ENCODE results near the gene C6orf89.

The C6orf89 gene

DNA sequence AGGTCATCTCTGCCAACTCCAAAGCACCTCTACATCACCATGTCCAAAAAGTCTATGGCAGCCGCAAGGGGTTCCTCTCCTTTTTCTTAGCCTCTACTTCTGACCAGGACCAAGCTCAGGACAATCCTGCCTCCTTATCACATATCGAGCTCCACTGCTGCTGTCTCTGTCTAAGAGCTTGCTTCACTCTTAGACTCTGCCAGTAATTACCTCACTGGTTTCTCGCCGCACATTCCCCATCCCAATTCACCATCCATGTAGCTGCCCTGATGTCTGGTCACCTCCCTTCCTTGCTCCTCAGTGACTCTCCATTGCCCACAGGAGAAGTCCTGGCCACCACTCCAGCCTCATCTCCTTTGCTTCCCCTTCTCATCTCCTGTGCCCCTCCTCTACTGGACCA is 44.7 kb downstream of the C6orf89 start:
- no peaks in the 10 kb centered on the region for H3K27me3 ChIP-seq (replicated peaks; ENCODE audit: insufficient read depth, low read length)
- H3K9ac ChIP-seq (ENCODE audit: low read length): no peak overlapping the region
- H3K4me1 ChIP-seq (ENCODE audit: low read length): no peaks in the 10 kb centered on the region
- no peaks in the 10 kb centered on the region for H3K9me2 ChIP-seq (replicated peaks; ENCODE audit: insufficient read depth, low read length)
- H3K36me3 ChIP-seq (replicated peaks; ENCODE audit: insufficient read depth, low read length): no peaks in the 10 kb centered on the region
- no peaks in the 10 kb centered on the region for H4K20me1 ChIP-seq (ENCODE audit: insufficient read depth, low read length)
- TF ChIP-seq CTCF (IDR thresholded peaks at IDR 0.05; ENCODE audit: low read length) (no peak), EZH2phosphoT487 (IDR thresholded peaks at IDR 0.05; ENCODE audit: low read length) (no peak), EZH2 (optimal IDR thresholded peaks at IDR 0.05; ENCODE audit: low read depth, low read length) (no peak)
- no peak for DNase-seq
- H3K4me3 ChIP-seq (ENCODE audit: low read length): no peak overlapping the region
- H3K4me2 ChIP-seq (ENCODE audit: low read depth, low read length): no peak overlapping the region
- H3K9me3 ChIP-seq (replicated peaks; ENCODE audit: insufficient read depth, low read length): no peaks in the 10 kb centered on the region
- no peaks in the 10 kb centered on the region for H3K79me2 ChIP-seq (ENCODE audit: low read length)
- no peak overlapping the region for H2AFZ ChIP-seq (ENCODE audit: low read length)
- no peaks in the 10 kb centered on the region for H3F3A ChIP-seq (ENCODE audit: insufficient read depth, low read length)
- no peak overlapping the region for H3K27ac ChIP-seq (ENCODE audit: low read length)

DNA sequence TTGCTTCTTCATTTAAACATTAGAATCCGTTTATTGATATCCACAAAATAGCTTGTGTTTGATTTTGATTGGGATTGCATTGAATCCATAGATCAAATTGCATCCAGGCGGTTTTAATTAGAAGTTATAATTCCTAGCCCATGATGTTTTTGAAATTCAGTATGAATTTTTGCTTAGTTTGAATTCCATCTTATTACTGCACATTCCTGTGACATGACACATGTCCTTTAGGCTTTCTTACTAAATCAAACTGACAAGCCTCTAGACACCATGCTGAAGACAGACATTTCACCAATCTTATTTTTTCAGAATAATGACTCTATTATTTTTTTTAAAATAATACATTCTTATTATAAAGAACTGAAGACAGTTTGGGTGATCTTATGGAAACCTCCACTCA is 47.4 kb downstream of the C6orf89 start:
- Histone ChIP-seq H3K4me1 (ENCODE audit: low read length) (no peaks in the 10 kb centered on the region), H3K27ac (ENCODE audit: low read length) (no peak overlapping the region), H3K4me2 (ENCODE audit: low read depth, low read length) (no peak overlapping the region), H3K4me3 (ENCODE audit: low read length) (no peak overlapping the region), H4K20me1 (ENCODE audit: insufficient read depth, low read length) (no peaks in the 10 kb centered on the region), H3K27me3 (replicated peaks; ENCODE audit: insufficient read depth, low read length) (no peaks in the 10 kb centered on the region), H3F3A (ENCODE audit: insufficient read depth, low read length) (no peaks in the 10 kb centered on the region), H2AFZ (ENCODE audit: low read length) (no peak overlapping the region), H3K9me2 (replicated peaks; ENCODE audit: insufficient read depth, low read length) (no peaks in the 10 kb centered on the region), H3K9ac (ENCODE audit: low read length) (no peak overlapping the region), H3K9me3 (replicated peaks; ENCODE audit: insufficient read depth, low read length) (no peaks in the 10 kb centered on the region), H3K79me2 (ENCODE audit: low read length) (no peaks in the 10 kb centered on the region), H3K36me3 (replicated peaks; ENCODE audit: insufficient read depth, low read length) (no peaks in the 10 kb centered on the region)
- TF ChIP-seq CTCF (IDR thresholded peaks at IDR 0.05; ENCODE audit: low read length): no peak
- TF ChIP-seq EZH2 (optimal IDR thresholded peaks at IDR 0.05; ENCODE audit: low read depth, low read length): no peak
- TF ChIP-seq EZH2phosphoT487 (IDR thresholded peaks at IDR 0.05; ENCODE audit: low read length): no peak
- DNase-seq: no peak

DNA sequence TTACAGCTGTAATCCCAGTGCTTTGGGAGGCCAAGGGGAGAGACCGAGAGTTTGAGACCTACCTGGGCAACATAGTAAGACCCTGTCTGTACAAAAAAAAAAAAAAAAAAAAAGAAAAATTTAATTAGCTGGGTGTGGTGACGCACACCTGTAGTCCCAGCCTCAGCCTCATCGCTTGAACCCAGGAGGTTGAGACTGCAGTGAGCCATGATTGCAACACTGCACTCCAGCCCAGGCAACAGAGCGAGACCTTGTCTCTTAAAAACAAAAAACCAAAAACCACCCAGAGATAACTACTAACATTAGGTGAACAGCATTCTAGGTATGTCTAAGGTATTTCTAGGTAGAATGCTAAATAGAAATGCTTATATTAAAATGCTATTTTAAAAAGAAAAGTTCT is 47.8 kb downstream of the C6orf89 start:
- no peaks in the 10 kb centered on the region for H3K9me2 ChIP-seq (replicated peaks; ENCODE audit: insufficient read depth, low read length)
- no peaks in the 10 kb centered on the region for H3K4me1 ChIP-seq (ENCODE audit: low read length)
- no peak overlapping the region for H2AFZ ChIP-seq (ENCODE audit: low read length)
- H4K20me1 ChIP-seq (ENCODE audit: insufficient read depth, low read length): no peaks in the 10 kb centered on the region
- H3K4me3 ChIP-seq (ENCODE audit: low read length): no peak overlapping the region
- no peaks in the 10 kb centered on the region for H3K27me3 ChIP-seq (replicated peaks; ENCODE audit: insufficient read depth, low read length)
- no peak overlapping the region for H3K4me2 ChIP-seq (ENCODE audit: low read depth, low read length)
- no peak for DNase-seq
- no peak for TF ChIP-seq EZH2 (optimal IDR thresholded peaks at IDR 0.05; ENCODE audit: low read depth, low read length)
- no peak for TF ChIP-seq EZH2phosphoT487 (IDR thresholded peaks at IDR 0.05; ENCODE audit: low read length)
- TF ChIP-seq CTCF (IDR thresholded peaks at IDR 0.05; ENCODE audit: low read length): no peak
- no peaks in the 10 kb centered on the region for H3K36me3 ChIP-seq (replicated peaks; ENCODE audit: insufficient read depth, low read length)
- no peaks in the 10 kb centered on the region for H3K9me3 ChIP-seq (replicated peaks; ENCODE audit: insufficient read depth, low read length)
- no peaks in the 10 kb centered on the region for H3K79me2 ChIP-seq (ENCODE audit: low read length)
- H3K27ac ChIP-seq (ENCODE audit: low read length): no peak overlapping the region
- H3K9ac ChIP-seq (ENCODE audit: low read length): no peak overlapping the region
- H3F3A ChIP-seq (ENCODE audit: insufficient read depth, low read length): no peaks in the 10 kb centered on the region
